Hindlimb muscle (tissue), 1 donor: ENCODE results near the gene PTPRC. TPM values are rescaled to one million over a fixed set of nuclear protein-coding genes. Genes with fewer than 3 reads are reported as not detected.

Source experiments
- DNase-seq: peaks from one replicate; pipeline ENCODE4 v3.0.0-alpha.2; 2013
- polyA plus RNA-seq: library from polyadenylated mRNA; unstranded; fragments of 120-200 nt; gene quantifications from one replicate; pipeline ENCODE4 v1.2.1, GENCODE V29; 2013; ENCODE audit not compliant: insufficient read length

Gene PTPRC
- polyA plus RNA-seq, 1 donor: 6.9 TPM

DNA sequence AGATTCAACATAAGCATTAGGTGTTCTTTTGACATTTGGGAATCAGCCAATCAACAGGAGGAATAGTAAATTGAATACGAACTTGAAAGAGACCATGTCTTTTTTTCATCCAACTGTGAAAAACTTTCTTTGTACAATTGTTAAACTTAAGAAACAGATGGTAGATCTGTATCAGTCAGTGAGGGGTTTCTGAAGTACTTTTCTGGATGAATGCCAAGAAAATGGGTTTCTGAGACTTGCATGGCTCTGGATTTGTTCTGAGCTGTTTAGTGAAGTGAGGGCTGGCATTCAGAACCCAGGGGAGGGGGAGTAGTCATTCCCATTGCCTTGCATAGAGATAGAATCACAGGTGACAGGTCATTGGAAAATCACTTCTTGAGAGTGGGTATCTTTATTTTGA, 37.4 kb downstream of the PTPRC start:
- no peak for DNase-seq

DNA sequence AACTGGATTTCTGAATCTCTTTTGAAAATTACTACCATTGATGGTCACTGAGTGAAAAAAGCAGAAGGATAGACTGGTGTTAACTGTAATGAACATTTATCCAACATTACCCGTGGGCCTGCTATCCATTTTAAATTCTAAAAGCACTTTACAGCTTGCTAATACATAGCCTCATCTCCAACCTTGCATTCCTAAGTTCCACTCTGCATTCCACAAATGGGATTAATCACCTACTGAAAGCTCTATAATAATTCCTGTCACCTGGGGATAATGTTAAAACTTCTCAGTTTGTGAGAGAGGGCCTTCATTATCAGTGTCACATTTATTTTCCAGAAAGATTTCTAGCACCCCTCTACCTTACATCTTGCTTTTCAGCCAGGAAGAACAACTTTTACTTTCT, 38.2 kb downstream of the PTPRC start:
- no peak for DNase-seq

DNA sequence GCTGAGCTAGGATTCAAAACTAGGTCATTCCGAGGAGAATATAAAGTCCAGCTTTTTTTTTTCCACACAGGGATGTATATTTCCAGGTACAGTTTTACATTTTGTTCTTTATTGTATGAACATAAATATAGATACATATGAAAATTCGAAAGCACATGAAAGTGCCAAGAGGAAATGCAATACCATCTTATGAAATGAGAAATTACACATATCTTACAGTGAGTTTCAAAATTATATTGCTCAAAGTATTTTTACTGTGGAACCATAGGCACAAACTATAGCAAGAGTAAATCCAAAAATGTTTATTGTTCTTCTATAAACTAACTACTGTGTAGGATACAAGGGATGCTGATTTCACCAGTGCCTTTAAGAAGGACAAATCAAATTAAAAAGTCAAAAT, 39.0 kb downstream of the PTPRC start:
- no peak for DNase-seq

DNA sequence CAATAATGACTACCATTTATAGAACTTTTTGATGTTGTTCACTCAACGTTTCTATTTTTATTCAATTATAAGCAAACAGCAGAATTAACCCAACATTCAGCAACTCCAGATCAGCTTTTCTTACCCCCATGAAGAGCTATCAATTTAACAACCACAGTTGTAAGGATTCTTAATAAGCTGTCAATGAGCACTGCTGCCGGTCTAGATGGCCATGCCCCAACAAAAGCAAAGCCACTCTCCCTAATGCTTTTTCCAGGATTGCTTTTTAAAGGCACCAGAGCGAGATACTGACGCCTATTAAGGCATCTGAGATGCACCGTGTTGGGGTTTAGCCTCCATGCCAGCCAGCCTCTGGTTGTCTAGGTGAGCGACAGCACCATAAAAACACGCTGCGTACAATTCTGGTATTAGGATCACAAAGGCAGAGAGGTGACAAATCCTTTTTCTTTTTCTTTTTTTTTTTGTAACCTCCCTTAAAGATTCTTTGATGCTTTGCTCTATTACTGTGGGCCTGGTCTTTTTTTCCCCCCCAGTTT, 39.5 kb downstream of the PTPRC start:
- no peak for DNase-seq

DNA sequence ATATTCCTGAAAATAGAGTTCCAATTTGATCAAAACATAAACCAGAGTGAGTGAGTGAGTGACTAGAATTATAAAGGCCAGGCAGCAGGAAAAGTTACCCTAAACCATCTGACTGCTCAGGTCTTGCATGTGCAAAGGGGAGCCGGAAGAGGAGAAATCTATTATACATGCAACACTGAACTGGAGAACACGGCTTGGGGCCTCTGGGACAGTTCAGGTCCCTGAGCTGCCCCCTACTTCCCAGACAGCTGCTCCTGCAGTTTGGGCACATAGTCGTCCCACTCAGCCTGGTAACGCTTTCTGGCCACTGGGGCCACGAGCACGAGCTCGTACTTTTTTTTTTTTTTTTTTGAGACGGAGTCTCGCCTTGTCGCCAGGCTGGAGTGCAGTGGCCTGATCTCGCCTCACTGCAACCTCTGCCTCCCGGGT, 40.1 kb downstream of the PTPRC start:
- no peak for DNase-seq

DNA sequence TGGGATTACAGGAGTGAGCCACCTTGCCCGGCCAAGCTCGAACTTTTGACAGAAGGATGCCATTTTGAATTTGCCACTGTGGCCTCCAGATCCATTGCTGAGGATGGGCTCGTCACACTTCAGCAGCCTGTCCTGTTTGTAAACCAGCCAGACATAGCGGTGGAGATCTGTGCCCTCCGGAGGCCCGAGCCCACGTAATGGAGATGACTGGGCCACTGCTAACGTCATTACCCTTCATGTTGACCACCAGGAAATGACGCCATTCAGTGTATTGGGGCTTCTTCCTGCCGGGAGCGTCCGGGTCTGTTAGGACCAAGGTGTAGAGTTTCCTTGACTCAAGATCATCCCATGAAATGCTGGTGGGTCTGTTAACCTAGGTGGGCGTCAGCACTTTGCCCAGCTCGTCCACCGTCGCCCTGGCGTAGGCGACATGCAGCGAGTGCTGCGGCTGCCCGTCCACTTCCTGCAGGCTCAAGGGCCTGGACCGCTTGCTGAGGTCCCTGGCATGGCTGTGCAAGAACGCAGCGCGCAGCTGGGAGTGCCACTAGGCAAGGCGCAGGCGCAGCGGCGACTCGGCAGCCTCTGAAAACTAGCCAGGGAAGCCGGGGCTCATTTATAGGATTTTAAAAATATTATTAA, 40.8 kb downstream of the PTPRC start:
- DNase-seq: no peak

DNA sequence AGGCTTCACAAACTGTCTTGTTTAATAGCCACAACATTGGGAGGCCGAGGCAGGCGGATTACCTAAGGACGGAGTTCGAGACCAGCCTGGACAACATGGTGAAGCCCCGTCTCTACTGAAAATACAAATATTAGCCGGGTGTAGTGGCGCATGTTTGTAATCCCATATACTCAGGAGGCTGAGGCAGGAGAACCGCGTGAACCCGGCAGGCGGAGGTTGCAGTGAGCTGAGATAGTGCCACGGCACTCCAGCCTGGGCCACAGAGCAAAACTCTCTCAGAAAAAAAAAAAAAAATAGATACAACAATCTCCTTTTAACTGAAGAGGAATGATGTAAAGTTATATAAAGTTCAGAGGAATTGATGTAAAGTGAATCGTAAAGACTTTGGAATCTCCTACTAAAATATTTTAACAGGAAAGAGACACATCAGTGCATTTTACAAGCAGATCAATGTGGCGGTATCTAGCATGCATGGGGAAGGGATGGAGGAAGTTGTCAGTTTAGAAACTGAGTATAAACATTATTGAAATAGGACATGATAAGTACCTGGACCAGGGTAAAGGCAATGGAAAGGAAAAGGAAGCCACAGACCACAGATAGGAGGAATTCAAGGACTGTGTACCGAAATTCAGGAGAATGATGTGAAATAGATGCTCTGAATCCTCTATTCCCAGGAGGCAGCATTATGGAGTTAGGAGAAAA, 41.5 kb downstream of the PTPRC start:
- no peak for DNase-seq

DNA sequence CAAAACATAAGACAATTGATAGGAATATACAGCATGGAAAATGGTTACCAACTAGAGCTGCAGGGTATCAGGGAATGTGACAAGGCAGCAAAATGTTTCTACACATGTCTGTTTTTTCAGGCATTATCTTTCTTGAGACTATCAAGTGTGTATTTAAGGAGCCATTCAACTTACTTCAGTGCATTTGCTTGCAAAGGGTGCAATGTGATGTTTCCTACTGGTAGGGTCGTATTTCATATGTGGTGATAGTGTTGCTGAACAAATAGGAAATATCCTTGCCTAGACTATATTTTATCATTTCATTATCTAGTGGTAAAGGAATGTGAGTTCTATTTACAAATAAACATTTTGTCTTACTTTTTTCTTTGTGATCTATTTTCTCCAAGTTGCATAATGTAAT, 42.4 kb downstream of the PTPRC start:
- DNase-seq: no peak

DNA sequence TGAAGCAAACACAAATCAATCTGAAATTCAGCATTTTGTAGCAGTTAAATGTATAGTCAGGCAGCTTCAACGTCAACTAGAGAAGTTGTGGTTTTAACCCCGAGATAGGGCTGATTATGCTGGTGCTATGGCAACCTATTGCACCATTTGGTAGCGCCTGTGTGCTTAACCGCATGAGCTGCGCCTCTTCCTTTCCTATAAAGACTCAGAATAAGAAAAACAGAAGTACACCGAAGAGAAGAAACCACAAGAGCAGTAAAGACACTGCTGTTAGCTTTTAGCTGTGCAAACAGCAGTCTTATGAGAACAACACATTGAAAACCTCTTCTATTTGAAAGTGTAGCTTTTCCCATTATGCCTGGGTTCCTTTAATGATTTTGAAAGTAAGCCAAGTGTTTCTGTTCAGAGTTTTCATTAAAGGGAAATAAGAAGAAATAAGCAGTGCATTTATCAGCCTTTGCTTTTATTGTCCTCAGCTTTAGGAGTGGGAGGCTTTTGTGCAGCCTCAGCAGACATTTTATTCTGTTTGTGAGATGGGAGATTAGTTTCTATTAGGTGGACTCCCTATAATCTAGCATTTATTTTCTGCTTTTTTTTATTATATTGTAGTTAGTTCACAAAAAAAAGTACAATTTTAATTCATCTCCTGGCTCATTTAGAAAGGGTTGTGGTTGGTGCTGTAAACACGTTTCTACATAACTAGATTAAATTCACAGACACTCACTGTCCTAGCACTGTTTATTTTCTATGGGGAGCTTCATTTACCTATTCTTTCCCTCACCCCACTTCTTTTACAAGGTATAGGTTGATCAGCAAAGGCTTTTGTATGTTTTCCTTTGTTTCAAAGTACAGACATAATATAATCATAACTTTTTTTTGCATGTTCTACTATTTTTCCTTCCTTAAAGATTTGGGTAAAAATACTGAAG, 43.3 kb downstream of the PTPRC start:
- DNase-seq: peak; percentile 45

DNA sequence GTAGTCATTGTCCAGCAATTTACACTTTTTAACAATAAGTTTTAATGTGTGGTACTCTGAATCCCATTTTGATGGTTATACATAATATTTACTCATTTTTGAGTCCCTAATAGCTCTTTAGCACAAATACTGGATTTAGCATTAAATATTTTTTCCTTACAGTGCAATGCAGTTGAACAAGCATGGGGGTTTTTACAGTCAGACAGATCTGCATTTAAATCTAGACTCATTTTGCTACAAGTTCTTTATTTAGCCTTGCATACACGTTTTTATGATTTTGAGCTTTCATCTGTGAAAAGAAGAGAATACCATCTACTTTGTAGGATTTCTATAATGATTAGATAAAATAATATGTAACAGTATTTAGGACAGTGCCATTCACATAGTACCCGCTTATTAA, 44.0 kb downstream of the PTPRC start:
- DNase-seq: no peak

DNA sequence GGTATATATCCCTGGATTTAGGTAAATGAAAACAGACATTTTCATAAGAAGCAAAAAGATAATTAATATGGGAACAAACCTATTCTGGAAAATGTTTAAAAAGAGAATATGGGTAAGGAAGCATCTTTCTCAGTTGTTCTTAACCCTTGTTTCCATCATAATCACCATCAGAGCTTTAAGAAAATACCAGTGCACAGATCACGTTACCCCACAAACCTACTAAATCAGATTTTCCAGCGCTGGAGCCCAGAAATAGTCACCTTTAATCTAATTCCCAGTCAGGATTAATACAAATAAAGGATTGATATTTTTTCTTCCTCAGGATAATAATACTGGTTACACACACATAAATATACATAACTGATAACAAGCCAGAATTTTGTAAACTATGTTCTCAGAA, 44.6 kb downstream of the PTPRC start:
- no peak for DNase-seq

DNA sequence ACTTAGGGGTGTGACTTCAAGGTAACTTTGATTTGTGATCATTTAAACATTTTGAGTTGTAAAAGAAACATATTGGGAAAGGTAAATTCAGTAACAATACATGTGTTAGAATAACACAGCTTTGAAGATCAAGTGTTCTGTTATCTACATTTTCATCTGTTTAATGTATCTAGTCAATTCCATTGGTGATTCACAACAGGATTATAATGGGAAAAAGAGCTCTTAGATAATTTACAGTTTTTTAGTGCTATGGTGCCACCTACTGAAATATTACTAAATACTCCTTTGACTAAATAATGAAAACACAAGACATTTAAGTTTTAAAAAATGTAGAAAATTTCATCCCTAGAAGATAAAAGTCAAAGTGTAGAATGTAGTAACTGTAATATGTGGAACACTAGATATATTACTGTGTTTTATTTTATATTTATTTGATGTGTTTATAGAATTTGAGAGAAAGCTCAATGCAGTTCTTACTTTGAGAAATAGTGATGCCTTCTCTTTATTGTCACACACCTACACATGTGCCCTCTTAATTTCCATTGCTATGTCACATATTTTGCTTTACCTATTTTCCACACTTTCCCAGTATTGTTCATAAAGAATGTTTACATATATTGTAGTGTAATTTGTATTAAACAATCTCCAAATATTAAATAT, 47.4 kb downstream of the PTPRC start:
- DNase-seq: no peak

DNA sequence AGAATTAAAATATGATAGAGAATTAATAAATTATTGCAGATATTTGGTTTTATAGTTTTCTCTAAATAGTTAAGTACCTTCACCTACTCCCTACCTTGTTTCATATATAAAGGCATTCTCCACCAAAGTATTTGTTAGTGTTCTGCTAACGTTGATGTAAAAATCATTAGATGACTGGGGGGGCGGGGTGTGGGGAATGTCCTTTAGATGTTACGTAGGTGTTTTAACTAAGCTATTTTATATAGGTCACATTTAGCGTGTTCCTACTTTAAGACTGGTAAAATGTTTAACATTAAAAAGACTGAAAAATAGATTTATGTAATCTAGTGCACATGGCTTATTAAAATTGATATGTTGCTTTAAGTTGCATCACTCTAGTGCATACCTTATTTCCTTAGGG, 48.6 kb downstream of the PTPRC start:
- DNase-seq: no peak

DNA sequence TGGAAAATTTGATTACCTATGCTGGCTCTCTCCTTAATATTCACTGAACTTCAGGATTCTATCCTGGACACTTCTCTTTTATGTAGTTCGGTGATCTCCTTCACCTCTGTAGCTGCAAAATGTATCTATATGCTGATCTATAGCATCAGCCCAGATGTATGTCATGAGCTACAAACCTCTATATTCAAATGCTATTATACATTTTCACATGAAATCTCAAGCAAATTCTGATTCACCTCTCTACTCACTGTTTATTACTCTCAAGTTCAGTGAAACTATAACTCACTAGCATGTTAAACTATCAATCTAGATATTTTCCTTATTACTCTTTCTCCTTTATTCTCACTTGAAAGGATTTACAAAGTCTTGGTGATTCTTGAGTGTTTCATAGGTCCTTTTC, 52.2 kb downstream of the PTPRC start:
- no peak for DNase-seq

DNA sequence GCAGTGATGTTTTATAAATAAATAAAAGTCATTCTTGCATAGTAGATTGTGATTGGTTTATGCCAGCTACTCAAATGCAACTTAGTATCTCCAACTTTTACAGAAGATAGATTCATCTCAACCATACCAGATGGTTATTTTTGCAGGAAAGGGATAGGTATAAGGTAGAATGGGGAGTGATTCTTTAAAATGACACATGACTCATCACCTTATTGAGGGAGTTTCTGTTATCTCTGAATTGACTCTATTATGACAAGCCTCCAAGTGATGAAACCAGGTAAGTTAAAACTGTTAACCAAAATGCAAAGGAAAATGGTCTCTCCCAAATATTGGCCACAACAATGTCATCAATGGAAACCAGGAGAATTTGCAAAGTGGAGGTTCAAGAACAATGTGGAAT, 54.5 kb downstream of the PTPRC start:
- DNase-seq: no peak

DNA sequence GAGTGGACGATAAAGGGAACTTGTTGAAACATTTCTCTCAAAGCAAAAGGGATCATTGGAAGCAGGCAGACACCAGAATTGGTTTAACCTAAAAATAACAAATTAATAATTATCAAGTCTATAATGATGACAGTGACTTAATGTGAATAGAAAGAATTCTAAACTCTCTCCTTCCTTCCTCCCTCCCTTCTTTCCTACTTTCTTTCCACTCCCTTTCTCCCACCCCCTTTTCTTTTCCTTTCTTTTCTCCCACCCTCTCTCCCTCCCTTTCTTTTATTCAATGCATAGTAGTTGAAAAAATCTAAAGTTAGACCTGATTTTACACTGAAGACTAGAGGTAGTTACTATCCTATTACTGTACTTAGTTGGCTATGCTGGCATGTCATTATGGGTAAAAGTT, 55.7 kb downstream of the PTPRC start:
- DNase-seq: no peak

DNA sequence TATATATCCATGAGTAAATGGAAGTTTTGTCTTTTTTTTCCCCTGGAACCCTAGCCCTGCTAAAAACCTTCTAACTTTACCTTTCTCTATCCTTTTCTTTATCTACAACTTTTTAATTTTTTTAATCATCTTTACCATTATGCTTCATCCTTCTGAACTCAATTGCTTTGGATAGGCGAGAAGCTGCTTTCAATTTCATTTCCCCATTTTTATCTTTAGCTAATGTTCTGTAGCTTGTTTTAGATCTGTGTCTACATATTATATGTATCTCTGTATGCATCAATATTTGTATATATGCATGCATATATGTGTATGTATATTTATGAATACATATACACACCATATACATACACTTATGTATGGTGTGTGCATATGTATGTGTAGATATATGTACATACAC, 57.4 kb downstream of the PTPRC start:
- no peak for DNase-seq

DNA sequence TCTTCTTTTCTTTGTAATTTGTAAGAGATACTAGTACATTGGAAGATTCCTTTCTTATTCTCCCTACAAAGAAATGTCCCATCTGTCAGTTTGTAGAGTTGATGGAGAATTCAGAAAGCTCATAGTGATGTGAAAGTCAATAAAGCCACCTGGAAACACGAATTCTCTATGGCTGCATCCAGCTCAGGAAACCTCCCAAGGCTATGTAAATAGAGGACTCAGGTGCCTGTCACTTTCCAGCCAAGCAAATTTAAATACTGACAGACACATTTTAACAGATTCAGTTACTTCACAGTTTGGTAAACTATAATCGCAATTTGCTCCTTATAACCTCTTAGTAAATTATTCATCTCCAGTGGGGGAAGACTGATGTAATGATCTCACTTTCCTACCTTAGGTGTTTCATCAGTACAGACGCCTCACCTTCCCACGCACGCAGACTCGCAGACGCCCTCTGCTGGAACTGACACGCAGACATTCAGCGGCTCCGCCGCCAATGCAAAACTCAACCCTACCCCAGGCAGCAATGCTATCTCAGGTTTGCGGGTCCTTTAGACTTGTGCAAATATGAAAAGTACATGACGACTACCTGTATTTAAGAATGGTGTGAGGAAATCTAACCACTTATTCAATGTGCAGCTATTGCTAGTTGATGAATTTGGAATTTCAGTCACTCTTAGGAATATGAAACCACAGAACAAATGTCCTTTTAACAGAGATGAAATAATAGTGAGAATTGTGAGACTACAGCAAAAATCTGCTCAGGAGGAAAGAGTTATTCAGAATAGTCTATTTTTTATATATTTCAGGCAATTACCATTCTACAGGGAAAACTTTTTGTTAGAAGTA, 60.6 kb downstream of the PTPRC start:
- DNase-seq: no peak

DNA sequence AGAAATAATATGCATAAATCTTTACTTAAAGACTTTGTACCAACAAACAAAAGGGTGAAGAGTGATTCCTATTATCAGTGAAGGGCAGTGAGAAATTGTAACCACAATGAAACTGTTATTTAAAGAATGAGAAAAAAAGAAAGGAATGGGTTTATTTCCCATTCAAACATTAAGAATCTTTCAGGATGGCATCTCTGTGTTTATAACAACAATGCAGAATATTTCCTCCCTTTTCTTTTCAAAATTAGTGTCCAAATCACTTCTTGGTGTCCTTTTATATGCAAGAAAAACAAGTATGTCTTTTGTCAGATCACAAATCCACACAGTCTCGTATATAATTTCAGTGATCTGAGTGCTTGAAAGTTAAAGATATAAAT, 61.2 kb downstream of the PTPRC start:
- DNase-seq: no peak

DNA sequence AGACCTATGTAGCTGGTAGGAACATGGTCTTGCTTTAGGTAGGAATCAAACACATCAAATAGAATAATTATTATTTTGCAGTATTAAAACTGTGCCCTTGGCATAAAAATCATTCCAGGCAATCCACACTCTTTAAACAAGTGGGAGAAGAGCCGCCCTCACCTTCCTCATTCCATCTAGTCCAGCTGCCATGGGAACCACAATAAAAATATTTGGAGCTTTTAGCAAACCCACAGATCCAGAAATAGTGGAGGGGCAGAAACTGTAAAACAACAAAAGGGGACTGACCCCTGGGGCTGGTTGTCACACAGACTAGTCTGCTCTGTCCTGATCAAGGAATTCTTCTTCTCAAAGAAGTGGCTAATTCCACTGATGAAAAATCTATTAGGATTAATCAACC, 61.6 kb downstream of the PTPRC start:
- no peak for DNase-seq

DNA sequence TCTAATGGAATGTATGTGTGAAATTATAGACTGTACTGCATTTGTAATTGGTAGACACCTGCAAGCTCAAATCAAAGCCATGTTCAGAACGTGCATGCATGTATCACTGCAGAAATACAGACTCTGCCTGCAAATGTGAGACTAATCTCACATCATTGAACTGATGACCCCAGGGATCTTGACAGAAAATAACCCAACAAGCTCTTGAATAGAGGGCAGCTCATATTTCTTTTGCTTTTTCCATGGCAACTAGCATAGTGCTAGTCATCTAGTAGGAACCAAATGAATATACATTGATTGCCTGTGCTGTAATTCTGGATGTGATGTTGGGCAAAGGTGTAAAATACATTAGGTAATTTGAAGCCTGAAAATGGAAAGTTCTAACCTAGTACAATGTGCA, 62.4 kb downstream of the PTPRC start:
- DNase-seq: no peak
